Ishikawa (cell line): Measurements from ENCODE around the gene SCARF1.

Experiments
- CEBPB ChIP-seq: IDR thresholded peaks from 2 replicates; pipeline ENCODE4 v1.6.1; 2012
- CREB1 ChIP-seq: IDR thresholded peaks from 2 replicates; pipeline ENCODE4 v1.6.1; 2012; ENCODE audit warnings: low read depth
- EGR1 ChIP-seq: IDR thresholded peaks from 2 replicates; pipeline ENCODE4 v1.6.1; 2012
- EP300 ChIP-seq: IDR thresholded peaks from 2 replicates; pipeline ENCODE4 v1.6.1; 2012; ENCODE audit warnings: borderline replicate concordance
- FOXM1 ChIP-seq: IDR thresholded peaks from 2 replicates; pipeline ENCODE4 v1.6.1; 2012; ENCODE audit warnings: low read depth, borderline replicate concordance
- MAX ChIP-seq: IDR thresholded peaks from 2 replicates; pipeline ENCODE4 v1.6.1; 2012
- NFIC ChIP-seq: IDR thresholded peaks from 2 replicates; pipeline ENCODE4 v1.6.1; 2012
- RAD21 ChIP-seq: IDR thresholded peaks from 2 replicates; pipeline ENCODE4 v1.6.1; 2012; ENCODE audit warnings: low read depth
- REST ChIP-seq: IDR thresholded peaks from 2 replicates; pipeline ENCODE4 v1.6.1; 2012; ENCODE audit warnings: low read depth, mild to moderate bottlenecking
- TAF1 ChIP-seq: IDR thresholded peaks from 2 replicates; pipeline ENCODE4 v1.6.1; 2012; ENCODE audit warnings: low read depth, mild to moderate bottlenecking
- TCF12 ChIP-seq: IDR thresholded peaks from 2 replicates; pipeline ENCODE4 v1.6.1; 2012; ENCODE audit warnings: low read depth
- TEAD4 ChIP-seq: IDR thresholded peaks from 2 replicates; pipeline ENCODE4 v1.6.1; 2012
- USF1 ChIP-seq: IDR thresholded peaks from 2 replicates; pipeline ENCODE4 v1.6.1; 2012
- YY1 ChIP-seq: IDR thresholded peaks from 2 replicates; pipeline ENCODE4 v1.6.1; 2012; ENCODE audit warnings: low read depth
- ZBTB7A ChIP-seq: IDR thresholded peaks from 2 replicates; pipeline ENCODE4 v1.6.1; 2012; ENCODE audit warnings: low read depth

SCARF1 gene

GRCh38 chr17:1673041-1673785 lies 27.7 kb upstream of the SCARF1 start:
- TF ChIP-seq USF1: no peak
- no peak for TF ChIP-seq ZBTB7A
- no peak for TF ChIP-seq YY1
- TF ChIP-seq MAX: no peak
- no peak for TF ChIP-seq EGR1
- TF ChIP-seq TAF1: no peak
- no peak for TF ChIP-seq FOXM1
- TF ChIP-seq TCF12: no peak
- TF ChIP-seq CREB1: no peak
- no peak for TF ChIP-seq REST
- no peak for TF ChIP-seq CEBPB
- TF ChIP-seq TEAD4: no peak

- no peak for TF ChIP-seq CREB1
- no peak for TF ChIP-seq TCF12
Measured at GRCh38 chr17:1661045-1661444, 15.5 kb upstream of the SCARF1 start.

- TF ChIP-seq MAX (no peak), TAF1 (no peak), TCF12 (no peak), EP300 (no peak), CREB1 (no peak), FOXM1 (no peak), EGR1 (no peak), CEBPB (no peak), TEAD4 (no peak), YY1 (no peak), ZBTB7A (no peak), NFIC (no peak), RAD21 (no peak), USF1 (no peak), REST (no peak)
Measured at GRCh38 chr17:1658100-1658499, 12.6 kb upstream of the SCARF1 start.

GRCh38 chr17:1653735-1654134 lies 8.2 kb upstream of the SCARF1 start:
- no peak for TF ChIP-seq NFIC
- TF ChIP-seq EGR1: no peak
- no peak for TF ChIP-seq YY1
- TF ChIP-seq CREB1: no peak
- no peak for TF ChIP-seq MAX
- no peak for TF ChIP-seq ZBTB7A
- no peak for TF ChIP-seq TEAD4
- TF ChIP-seq EP300: no peak
- no peak for TF ChIP-seq FOXM1
- no peak for TF ChIP-seq RAD21
- TF ChIP-seq CEBPB: no peak
- TF ChIP-seq TCF12: no peak
- TF ChIP-seq USF1: no peak
- TF ChIP-seq REST: no peak
- no peak for TF ChIP-seq TAF1
